Left colon (tissue), 2 donors: ENCODE results near the gene SLC46A1. TPM values are rescaled to one million over a fixed set of nuclear protein-coding genes. Genes with fewer than 3 reads are reported as not detected.

Experiments
- ATAC-seq: fragments of 200-7000 bp; cut with Tn5 transposase; one replicate; pipeline ENCODE4 v1.9.1; 2020; ENCODE audit warnings: mild to moderate bottlenecking, moderate library complexity
- DNase-seq, 2 donors: peaks; one replicate each; pipeline ENCODE4 v3.0.0-alpha.2; 2020
- intact Hi-C, 2 donors: fragments of 100-400 bp; cut with DNase I in 1 of 2; cut with micrococcal nuclease in 1 of 2; formaldehyde crosslinking; loops; one replicate each; pipeline versions ENCODE4 v1.11.2 to v1.14.0; 2022; cut with DNase I, micrococcal nuclease
- total RNA-seq, 2 donors: library from RNA; stranded (reverse); fragmentation: NEBNext Ultra II Directional; extraction: Animal tissue kit (Norgen Biotek cat#: 25700); gene quantifications; one replicate each; pipeline ENCODE4 v1.2.1, GENCODE V29; 2021
- donor health status: DM: no; HTN: no; CAD: no.
- donor health status: DM: yes; HTN: yes; CAD: no.

SLC46A1 gene
- total RNA-seq, 2 donors from 2014 or later, result 6.3 to 17.5 TPM

GRCh38 chr17:28388106-28388505 is 17.9 kb downstream of the SLC46A1 start:
- intact Hi-C loops, result no loop called here
- no peak for ATAC-seq
- DNase-seq, result no peak

DNA sequence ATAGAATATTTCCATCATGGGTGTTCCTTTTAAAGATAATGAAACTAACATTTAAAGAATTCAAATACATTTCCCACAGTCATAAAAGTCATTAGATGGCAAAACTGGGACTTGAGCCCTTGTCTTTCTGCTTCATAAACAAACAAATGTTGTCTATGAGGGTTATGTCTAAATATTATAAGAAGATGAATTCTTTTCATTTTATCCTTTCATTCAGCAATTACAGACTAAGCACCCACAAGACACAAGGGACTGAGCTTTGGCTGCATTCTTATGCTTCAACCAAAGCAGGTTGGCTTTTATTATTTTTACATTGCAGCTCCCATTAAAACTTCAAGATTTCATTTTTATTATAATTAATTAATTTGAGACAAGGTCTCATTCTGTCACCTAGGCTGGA is 19.6 kb downstream of the SLC46A1 start:
- intact Hi-C loops, result no loop called here
- ATAC-seq (no peak), DNase-seq (no peak)

DNA sequence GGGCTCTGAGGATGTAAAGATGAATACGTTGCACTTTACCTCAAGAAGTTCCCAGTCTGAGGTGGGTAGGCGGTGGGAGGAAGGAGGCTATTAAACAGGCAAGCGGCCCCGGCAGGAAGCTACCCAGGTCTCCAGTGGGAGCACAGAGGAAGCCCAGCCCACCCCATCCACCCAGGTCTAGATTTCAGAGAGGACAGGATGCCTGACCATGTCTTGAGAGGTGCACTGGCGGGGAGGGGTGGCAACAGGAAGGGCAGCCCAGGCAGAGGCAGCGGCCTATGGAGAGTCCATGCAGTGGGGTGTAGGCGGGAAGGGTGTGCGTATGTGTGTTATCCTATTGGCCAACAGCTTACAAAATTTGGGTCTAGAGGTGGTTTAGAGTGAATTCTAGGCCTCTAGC is 20.6 kb downstream of the SLC46A1 start:
- peak in 1 of 2 donors; percentile 14 for DNase-seq
- ATAC-seq, result no peak
- intact Hi-C loops, result no loop called here

- ATAC-seq (peak; percentile 66), DNase-seq (peak; percentile 48 to 51)
- intact Hi-C loops, result no loop called here
Measured at GRCh38 chr17:28385037-28385400, 21.0 kb downstream of the SLC46A1 start.

- peak; percentile 85 to 88 for DNase-seq
- intact Hi-C loops, result no loop called here
- ATAC-seq, result peak; percentile 93
Measured at GRCh38 chr17:28384281-28385036, 21.6 kb downstream of the SLC46A1 start.

DNA sequence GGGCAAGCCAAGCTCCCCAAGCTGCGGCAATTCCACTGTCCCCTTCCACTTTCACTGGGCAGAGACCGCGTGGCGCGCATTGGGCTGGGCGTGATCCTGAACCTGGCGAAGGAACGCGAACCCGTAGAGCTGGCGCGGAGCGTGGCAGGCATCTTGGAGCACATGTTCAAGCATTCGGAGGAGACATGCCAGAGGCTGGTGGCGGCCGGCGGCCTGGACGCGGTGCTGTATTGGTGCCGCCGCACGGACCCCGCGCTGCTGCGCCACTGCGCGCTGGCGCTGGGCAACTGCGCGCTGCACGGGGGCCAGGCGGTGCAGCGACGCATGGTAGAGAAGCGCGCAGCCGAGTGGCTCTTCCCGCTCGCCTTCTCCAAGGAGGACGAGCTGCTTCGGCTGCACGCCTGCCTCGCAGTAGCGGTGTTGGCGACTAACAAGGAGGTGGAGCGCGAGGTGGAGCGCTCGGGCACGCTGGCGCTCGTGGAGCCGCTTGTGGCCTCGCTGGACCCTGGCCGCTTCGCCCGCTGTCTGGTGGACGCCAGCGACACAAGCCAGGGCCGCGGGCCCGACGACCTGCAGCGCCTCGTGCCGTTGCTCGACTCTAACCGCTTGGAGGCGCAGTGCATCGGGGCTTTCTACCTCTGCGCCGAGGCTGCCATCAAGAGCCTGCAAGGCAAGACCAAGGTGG is 24.7 kb downstream of the SLC46A1 start:
- peak; percentile 23 for ATAC-seq
- intact Hi-C loops, result no loop called here
- DNase-seq, result peak in 1 of 2 donors; percentile 56

DNA sequence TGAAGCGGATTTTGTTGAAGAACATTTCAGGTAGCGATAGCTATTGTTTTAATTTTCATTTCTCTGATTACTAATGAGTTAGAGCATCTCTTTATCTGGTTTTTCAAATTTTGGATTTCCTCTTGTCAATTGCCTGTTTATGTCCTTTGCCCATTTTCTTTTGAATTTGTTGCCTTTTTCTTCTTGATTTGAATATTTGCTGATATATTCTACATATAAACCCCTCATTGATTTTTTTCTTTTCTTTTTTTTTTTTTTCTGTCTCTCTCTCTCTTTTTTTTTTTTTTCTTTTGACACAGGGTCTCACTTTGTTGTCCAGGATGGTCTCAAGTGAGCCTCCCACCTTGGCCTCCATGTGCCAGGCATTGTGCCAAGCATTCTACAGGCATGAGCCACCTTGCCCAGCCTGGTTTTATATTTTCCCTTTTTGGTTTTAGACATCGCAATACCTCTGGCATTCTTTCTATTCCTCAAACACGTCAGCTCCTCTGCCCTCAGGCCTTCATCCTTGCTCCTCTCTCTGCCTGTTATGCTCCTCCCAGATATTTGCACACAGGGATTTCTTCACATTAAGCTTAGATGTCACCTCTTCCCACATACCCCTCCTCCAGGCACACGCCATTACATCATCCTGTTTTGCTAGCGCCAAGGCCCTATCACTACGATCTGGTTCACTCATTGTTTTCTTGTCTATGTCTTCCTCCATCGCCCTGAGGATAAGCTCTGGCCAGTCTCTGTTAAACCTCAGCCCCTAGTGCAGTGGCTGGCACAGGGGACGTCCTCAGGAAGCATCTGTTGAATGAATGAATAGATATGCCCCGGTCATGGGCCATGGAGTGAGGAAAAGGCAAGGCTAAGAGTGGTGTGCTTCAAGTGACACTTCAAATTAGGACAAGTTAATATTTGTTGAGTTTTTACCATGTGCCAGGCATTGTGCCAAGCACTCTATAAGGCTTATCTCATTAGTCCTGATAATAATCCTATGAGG is 25.9 kb downstream of the SLC46A1 start:
- intact Hi-C loops, result no loop called here
- ATAC-seq (no peak), DNase-seq (no peak)

DNA sequence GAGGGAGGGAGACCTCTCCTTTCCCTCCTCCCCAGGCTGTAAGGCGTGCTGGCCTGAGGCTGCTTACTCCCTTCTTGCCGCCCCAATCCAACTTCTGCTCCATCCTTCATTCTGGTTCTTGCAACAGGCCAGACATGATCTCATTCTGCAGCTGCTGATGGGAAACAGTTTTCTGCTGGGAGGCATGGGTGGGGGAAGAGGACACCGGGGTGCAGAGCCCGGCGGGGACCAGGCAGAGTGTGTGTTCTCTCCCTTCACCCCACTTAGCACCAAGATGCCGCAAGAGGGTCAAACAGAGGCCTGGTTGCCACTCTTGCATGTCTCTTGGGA is 33.1 kb downstream of the SLC46A1 start:
- no peak for ATAC-seq

DNA sequence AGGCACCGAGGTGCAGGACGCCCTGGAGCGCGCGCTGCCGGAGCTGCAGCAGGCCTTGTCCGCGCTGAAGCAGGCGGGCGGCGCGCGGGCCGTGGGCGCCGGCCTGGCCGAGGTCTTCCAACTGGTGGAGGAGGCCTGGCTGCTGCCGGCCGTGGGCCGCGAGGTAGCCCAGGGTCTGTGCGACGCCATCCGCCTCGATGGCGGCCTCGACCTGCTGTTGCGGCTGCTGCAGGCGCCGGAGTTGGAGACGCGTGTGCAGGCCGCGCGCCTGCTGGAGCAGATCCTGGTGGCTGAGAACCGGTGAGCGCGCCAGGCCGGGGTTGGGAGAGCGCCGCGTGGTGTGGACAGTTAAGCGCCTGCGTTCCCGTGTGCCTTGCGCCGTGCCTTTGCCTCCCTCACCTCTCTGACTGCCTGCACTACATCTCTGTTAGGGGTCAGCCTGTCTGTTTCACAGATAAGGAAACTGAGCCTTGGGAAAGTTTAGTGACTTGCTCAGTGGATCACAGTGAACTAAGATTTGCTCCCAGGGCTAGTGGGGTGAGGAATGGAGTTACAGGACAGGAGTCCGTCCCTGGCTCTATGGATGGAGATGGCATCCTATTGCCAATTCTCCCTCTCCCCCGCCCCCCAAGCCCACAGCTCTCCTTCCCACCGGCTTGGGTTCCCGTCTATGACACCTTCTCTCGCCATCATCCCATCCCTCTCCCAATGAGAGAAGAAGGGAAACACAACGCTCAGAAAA is 33.6 kb downstream of the SLC46A1 start:
- ATAC-seq (no peak), DNase-seq (no peak)
- intact Hi-C loops, result no loop called here

More for the DNA sequence above, 33.1 kb downstream of the SLC46A1 start:
- intact Hi-C loops, result no loop called here
- DNase-seq, result no peak

- DNase-seq, result peak; percentile 77 to 79
- intact Hi-C loops, result no loop called here
- ATAC-seq, result peak; percentile 42
Measured at GRCh38 chr17:28371245-28372202, 34.5 kb downstream of the SLC46A1 start, which contains the start of gene SARM1. Gene SARM1, plus strand, starts transcription at chr17:28371694. Its CDS starts 339 bp downstream, at chr17:28372033.

- intact Hi-C loops, result no loop called here
- ATAC-seq, result no peak
- no peak for DNase-seq
Measured at GRCh38 chr17:28370744-28371103, 35.3 kb downstream of the SLC46A1 start.

GRCh38 chr17:28370035-28370743 is 35.8 kb downstream of the SLC46A1 start, which contains the start of gene VTN:
Gene VTN, minus strand, starts transcription at chr17:28370307. Its CDS starts 104 bp downstream, at chr17:28370203.
- no peak for ATAC-seq
- intact Hi-C loops, result no loop called here
- DNase-seq, result no peak

- ATAC-seq (no peak), DNase-seq (no peak)
- intact Hi-C loops, result no loop called here
Measured at GRCh38 chr17:28369684-28370034, 36.4 kb downstream of the SLC46A1 start.

GRCh38 chr17:28368915-28369683 is 36.9 kb downstream of the SLC46A1 start:
- DNase-seq (no peak), ATAC-seq (no peak)
- intact Hi-C loops, result no loop called here

DNA sequence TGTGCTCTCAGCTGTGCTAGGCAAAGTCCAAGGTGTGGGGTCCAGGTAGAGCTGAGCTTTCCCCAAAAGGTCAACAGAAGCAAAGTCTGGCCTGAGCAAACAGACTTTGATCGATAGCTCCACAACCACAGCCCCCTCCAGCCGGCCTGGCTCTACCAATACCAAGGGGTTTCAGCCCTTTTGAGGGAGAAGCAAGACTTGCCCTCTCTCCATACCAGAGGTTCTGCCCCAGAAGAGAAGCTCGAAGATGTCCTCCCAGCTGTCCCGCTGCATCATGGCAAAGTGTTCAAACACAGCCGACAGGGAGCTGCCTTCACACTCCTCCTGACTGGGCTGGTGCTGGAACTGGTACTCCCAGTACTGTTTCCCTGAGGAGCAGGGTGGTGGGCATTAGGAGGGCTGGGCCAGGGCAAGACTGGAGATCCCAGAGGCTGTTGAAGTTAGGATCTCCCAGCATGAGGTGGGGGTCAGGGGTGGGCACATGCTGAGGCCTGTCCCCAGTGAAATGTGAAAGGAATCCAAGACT is 37.6 kb downstream of the SLC46A1 start:
- ATAC-seq, result no peak

DNA sequence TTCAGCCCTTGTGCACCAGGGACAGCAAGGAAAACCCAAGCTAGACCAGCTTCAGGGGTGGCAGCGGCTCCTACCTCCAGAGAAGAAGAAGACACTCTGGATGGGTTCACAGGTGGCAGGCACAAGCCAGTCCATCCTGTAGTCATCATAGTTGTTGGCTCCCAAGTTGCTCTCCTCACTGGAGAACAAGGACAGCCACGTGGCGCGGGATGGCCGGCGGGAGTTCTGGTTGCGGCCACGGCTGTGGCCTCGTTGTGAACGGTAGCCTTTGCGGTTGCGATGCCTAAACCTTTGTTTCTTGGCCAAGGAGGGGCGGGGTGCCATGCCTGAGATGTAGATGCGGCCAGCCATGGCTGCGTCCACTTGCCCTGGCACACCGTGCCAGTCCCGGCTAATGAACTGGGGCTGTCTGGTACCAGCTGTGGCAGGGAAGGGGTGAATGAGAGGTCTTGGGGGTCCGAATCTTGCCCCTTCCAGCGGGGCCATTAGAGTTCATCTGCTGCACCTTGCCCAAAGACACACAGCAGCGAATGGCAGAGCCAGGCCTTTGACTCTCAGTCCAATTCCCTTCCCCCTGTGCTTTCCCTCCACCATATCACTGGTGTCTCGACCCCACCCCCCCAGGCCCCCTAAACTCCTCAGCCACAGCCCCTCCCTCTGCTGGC is 38.2 kb downstream of the SLC46A1 start:
- DNase-seq (no peak), ATAC-seq (no peak)
- intact Hi-C loops, result no loop called here

More for the DNA sequence above, 37.6 kb downstream of the SLC46A1 start:
- intact Hi-C loops, result no loop called here
- no peak for DNase-seq
